ENCODE data around the gene LCOR. TPM values are rescaled to one million over a fixed set of nuclear protein-coding genes. Genes with fewer than 3 reads are reported as not detected.
A peak's percentile ranks its signal among the peaks of the same experiment; 100 is the strongest.

Gene LCOR
- total and polyA plus RNA-seq, 2 of the 13 experiments (the other 11 are each of a cell fraction or from before 2014, with no cell fraction given): 12.4 to 23.7 TPM

DNA sequence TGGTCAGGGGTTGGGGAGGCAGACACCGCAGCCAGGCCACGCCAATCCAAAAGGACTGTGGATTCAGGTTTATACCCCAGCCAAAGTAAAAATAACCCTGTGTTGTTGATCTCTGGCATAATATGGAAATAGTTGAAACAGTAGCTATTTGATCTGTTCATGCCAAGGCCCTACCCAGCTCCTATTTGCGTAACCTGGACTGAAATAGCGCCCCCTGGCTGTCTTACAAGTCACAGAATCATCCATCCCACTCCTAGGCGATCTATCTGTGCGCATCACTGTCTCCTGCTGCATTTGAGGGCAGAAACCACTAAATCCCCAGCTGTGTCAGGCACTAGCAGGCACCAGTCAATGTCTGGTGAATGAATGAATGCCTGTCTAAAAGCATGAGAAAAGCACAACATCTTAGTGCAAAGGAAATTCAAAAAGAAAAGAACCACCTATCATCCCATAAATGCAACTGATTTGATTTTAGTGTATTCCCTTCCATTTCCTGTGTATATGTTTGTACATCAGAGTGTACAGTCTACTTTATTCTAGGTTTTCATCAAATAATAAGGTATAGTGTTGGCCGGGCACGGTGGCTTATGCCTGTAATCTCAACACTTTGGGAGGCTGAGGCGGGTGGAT lies 193.6 kb downstream of the LCOR start (continued):
- TF ChIP-seq KDM3A (CRISPR knock-in tag; IDR thresholded peaks at IDR 0.05; ENCODE audit: low read depth): no peak
- TF ChIP-seq MBD4 (IDR thresholded peaks at IDR 0.05; ENCODE audit: borderline replicate concordance, low read length): no peak
- TF ChIP-seq SP5 (CRISPR knock-in tag; IDR thresholded peaks at IDR 0.05; ENCODE audit: borderline replicate concordance, low read depth): no peak
- TF ChIP-seq, protein P1, sequence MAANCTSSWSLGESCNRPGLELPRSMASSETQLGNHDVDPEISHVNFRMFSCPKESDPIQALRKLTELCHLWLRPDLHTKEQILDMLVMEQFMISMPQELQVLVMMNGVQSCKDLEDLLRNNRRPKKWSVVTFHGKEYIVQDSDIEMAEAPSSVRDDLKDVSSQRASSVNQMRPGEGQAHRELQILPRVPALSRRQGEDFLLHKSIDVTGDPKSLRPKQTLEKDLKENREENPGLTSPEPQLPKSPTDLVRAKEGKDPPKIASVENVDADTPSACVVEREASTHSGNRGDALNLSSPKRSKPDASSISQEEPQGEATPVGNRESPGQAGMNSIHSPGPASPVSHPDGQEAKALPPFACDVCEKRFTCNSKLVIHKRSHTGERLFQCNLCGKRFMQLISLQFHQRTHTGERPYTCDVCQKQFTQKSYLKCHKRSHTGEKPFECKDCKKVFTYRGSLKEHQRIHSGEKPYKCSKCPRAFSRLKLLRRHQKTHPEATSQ (CRISPR knock-in tag; IDR thresholded peaks at IDR 0.05; ENCODE audit: borderline replicate concordance): no peak
- TF ChIP-seq ZNF629 (CRISPR knock-in tag; conservative IDR thresholded peaks at IDR 0.05): no peak
- TF ChIP-seq ZNF577 (CRISPR knock-in tag; IDR thresholded peaks at IDR 0.05; ENCODE audit: borderline replicate concordance, low read depth): no peak
- no peak for TF ChIP-seq NFE2L2 (IDR thresholded peaks at IDR 0.05; ENCODE audit: low read length)
- TF ChIP-seq MXD4 (CRISPR knock-in tag; IDR thresholded peaks at IDR 0.05): no peak
- TF ChIP-seq, protein P2, sequence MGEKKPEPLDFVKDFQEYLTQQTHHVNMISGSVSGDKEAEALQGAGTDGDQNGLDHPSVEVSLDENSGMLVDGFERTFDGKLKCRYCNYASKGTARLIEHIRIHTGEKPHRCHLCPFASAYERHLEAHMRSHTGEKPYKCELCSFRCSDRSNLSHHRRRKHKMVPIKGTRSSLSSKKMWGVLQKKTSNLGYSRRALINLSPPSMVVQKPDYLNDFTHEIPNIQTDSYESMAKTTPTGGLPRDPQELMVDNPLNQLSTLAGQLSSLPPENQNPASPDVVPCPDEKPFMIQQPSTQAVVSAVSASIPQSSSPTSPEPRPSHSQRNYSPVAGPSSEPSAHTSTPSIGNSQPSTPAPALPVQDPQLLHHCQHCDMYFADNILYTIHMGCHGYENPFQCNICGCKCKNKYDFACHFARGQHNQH (CRISPR knock-in tag; IDR thresholded peaks at IDR 0.05): no peak
- TF ChIP-seq ZBTB8A (CRISPR knock-in tag; IDR thresholded peaks at IDR 0.05; ENCODE audit: borderline replicate concordance, low read depth): no peak
- TF ChIP-seq, protein P3, sequence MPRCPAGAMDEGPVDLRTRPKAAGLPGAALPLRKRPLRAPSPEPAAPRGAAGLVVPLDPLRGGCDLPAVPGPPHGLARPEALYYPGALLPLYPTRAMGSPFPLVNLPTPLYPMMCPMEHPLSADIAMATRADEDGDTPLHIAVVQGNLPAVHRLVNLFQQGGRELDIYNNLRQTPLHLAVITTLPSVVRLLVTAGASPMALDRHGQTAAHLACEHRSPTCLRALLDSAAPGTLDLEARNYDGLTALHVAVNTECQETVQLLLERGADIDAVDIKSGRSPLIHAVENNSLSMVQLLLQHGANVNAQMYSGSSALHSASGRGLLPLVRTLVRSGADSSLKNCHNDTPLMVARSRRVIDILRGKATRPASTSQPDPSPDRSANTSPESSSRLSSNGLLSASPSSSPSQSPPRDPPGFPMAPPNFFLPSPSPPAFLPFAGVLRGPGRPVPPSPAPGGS (CRISPR knock-in tag; IDR thresholded peaks at IDR 0.05): 0 out of 2 replicates have a peak, but pooled peaks have one; percentile 38
- peak; percentile 51 for TF ChIP-seq SMC3 (IDR thresholded peaks at IDR 0.05; ENCODE audit: low read length)
- TF ChIP-seq FOSL2 (CRISPR knock-in tag; IDR thresholded peaks at IDR 0.05): 0 out of 2 replicates have a peak, but pooled peaks have one; percentile 9
- TF ChIP-seq, protein P4, sequence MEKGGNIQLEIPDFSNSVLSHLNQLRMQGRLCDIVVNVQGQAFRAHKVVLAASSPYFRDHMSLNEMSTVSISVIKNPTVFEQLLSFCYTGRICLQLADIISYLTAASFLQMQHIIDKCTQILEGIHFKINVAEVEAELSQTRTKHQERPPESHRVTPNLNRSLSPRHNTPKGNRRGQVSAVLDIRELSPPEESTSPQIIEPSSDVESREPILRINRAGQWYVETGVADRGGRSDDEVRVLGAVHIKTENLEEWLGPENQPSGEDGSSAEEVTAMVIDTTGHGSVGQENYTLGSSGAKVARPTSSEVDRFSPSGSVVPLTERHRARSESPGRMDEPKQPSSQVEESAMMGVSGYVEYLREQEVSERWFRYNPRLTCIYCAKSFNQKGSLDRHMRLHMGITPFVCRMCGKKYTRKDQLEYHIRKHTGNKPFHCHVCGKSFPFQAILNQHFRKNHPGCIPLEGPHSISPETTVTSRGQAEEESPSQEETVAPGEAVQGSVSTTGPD (CRISPR knock-in tag; IDR thresholded peaks at IDR 0.05): no peak
- TF ChIP-seq NR2F2 (IDR thresholded peaks at IDR 0.05; ENCODE audit: borderline replicate concordance, low read depth): no peak
- TF ChIP-seq RFX5 (IDR thresholded peaks at IDR 0.05; ENCODE audit: low read depth, low read length): 0 out of 2 replicates have a peak, but pooled peaks have one; percentile 17
- TF ChIP-seq, protein P5, sequence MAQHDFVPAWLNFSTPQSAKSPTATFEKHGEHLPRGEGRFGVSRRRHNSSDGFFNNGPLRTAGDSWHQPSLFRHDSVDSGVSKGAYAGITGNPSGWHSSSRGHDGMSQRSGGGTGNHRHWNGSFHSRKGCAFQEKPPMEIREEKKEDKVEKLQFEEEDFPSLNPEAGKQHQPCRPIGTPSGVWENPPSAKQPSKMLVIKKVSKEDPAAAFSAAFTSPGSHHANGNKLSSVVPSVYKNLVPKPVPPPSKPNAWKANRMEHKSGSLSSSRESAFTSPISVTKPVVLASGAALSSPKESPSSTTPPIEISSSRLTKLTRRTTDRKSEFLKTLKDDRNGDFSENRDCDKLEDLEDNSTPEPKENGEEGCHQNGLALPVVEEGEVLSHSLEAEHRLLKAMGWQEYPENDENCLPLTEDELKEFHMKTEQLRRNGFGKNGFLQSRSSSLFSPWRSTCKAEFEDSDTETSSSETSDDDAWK (CRISPR knock-in tag; IDR thresholded peaks at IDR 0.05): no peak
- peak; percentile 68 for TF ChIP-seq STAG1 (CRISPR knock-in tag; IDR thresholded peaks at IDR 0.05)
- peak; percentile 88 for TF ChIP-seq CEBPG (CRISPR knock-in tag; IDR thresholded peaks at IDR 0.05)
- TF ChIP-seq NFATC3 (CRISPR knock-in tag; IDR thresholded peaks at IDR 0.05): 0 out of 2 replicates have a peak, but pooled peaks have one; percentile 31
- TF ChIP-seq, protein P6, sequence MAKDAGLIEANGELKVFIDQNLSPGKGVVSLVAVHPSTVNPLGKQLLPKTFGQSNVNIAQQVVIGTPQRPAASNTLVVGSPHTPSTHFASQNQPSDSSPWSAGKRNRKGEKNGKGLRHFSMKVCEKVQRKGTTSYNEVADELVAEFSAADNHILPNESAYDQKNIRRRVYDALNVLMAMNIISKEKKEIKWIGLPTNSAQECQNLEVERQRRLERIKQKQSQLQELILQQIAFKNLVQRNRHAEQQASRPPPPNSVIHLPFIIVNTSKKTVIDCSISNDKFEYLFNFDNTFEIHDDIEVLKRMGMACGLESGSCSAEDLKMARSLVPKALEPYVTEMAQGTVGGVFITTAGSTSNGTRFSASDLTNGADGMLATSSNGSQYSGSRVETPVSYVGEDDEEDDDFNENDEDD (CRISPR knock-in tag; IDR thresholded peaks at IDR 0.05; ENCODE audit: borderline replicate concordance): no peak
- 0 out of 2 replicates have a peak, but pooled peaks have one; percentile 8 for TF ChIP-seq RAD21 (CRISPR knock-in tag; IDR thresholded peaks at IDR 0.05)
